ENCODE data around the gene TARS2.

DNA sequence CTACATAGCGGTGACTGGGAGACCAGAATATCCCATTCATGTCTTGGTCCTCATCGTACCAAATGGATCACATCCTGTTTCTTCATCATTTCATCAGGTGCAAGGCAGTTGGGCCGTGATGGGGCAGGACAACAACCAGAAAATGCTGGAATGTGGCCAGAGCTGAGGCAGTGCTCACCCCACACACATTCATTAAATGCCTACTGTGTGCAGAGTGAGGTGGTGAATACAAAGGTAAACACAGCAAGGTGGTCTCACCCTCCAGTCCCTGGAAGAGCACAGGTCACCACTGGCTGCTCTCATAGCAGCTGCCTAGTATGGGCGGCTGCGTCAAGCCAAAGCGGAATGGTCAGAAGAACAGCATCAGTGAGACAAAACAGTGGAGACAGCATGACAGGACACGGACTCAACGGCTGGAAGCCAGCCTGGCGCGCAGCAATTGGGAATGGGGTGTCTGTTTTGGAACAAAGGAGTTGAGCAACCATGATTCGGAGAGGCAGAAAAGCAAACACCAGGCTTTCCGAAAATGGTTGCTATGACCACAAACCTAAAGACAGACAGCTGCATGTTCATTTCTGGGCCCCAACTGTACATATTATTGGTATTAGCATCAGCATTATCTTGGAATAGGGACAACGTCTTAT is 56.4 kb downstream of the TARS2 start:
- TF ChIP-seq POLR2A (IDR thresholded peaks at IDR 0.05; ENCODE audit: low read depth, low read length) (no peak), POLR2AphosphoS5 (IDR thresholded peaks at IDR 0.05; ENCODE audit: low read depth, low read length) (no peak)
